Renal pelvis (tissue), 4 donors: ENCODE results near the gene STPG3. TPM values are rescaled to one million over a fixed set of nuclear protein-coding genes. Genes with fewer than 3 reads are reported as not detected.
A peak's percentile ranks its signal among the peaks of the same experiment; 100 is the strongest.

ENCODE experiments used
- DNase-seq: peaks from one replicate; pipeline ENCODE4 v3.0.0-alpha.2; 2013
- polyA plus RNA-seq, 3 donors: library from polyadenylated mRNA; unstranded; fragments of 120-200 nt; gene quantifications; one replicate each; pipeline ENCODE4 v1.2.1, GENCODE V29; 2013; ENCODE audit not compliant: insufficient read length in 3 of 3

The STPG3 gene
- polyA plus RNA-seq, 3 donors: 2.8 to 3.9 (median 3.9) TPM

DNA sequence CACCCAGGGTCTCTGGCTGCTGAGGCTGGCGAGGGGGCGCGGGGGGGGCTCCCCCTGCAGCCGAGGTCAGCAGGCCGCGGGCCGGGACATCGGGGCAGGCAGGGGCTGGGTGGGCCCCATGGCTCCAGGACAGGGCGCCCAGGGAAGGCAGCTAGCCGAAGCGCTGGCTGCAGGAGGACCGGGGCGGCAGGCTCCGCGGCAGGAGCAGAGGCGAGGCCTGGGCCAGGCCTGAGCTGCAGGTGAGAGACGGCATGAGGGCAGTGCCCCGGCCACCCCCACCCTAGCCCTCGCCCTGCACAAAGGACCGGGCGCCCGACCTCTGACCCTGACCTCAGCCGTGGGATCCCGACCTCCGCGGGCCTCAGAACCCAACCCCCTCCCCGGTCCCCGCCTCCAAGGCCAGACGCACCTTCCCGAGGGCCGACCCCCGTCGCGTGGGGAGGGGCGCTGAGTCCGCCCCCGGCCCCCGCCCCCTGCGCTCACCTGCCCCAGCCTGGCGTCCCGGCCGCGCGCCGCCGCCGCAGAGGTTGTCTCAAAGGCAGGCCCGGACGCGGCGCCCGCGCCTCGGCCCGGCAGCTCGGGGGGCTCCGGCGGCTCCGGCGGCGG lies 29.5 kb upstream of the STPG3 start:
- no peak for DNase-seq

DNA sequence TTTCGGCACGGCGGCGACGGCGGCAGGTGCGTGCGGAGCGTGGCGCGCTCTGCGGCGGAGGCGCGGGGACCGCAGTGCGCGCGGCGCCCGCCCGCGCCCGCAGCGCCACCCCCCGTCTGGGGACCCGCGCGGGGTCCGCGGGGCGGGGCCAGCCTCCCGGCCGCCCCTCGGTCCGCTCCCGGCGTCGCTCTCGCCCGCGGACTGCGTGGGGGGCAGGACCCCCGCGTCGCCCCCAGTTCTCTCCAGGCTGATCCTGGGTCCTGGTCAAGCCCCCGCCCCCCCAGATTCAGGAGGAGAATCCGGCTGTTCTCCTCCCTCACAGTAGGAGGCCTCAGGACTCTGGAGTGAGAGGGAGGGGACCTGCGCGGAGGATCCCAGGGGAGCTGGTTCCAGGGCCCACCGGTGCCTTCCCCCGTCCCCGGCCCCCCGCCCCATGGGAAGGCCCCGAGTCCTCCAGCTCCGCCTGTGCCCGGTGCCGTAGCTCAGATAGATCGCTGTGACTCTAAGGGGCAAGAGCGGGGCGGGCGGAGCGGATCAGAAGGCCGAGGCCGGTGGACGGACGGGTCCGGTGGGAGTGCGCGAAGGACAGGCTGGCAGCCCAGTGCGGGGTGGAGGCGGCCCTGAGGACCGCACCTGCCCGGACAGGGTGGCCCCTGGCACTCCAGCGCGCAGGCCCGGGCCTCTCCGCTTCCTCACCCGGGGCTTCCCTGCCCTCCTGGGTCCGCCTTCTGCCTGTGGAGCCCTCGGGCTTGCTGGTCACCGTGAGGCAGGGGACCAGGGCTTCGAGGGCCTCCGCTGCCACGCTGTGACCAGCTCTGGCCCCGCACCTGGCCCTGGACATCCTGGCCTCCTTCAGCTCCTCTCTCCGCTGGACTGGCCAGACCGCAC lies 28.7 kb upstream of the STPG3 start, which contains the start of gene RNF208:
RNF208 (minus strand) TSS at position 51 of the 888 bp plus-strand sequence. CDS start 1,028 bp downstream, outside the sequence.
- DNase-seq: no peak

- DNase-seq: peak; percentile 97
Observed at GRCh38 chr9:137223078-137223970, 27.8 kb upstream of the STPG3 start.

GRCh38 chr9:137224830-137225694 lies 26.0 kb upstream of the STPG3 start, which contains the start of gene CYSRT1:
CYSRT1 (plus strand) TSS chr9:137225174; CDS start chr9:137225622, 448 bp downstream.
- no peak for DNase-seq

GRCh38 chr9:137225699-137226331 lies 25.3 kb upstream of the STPG3 start:
- no peak for DNase-seq

DNA sequence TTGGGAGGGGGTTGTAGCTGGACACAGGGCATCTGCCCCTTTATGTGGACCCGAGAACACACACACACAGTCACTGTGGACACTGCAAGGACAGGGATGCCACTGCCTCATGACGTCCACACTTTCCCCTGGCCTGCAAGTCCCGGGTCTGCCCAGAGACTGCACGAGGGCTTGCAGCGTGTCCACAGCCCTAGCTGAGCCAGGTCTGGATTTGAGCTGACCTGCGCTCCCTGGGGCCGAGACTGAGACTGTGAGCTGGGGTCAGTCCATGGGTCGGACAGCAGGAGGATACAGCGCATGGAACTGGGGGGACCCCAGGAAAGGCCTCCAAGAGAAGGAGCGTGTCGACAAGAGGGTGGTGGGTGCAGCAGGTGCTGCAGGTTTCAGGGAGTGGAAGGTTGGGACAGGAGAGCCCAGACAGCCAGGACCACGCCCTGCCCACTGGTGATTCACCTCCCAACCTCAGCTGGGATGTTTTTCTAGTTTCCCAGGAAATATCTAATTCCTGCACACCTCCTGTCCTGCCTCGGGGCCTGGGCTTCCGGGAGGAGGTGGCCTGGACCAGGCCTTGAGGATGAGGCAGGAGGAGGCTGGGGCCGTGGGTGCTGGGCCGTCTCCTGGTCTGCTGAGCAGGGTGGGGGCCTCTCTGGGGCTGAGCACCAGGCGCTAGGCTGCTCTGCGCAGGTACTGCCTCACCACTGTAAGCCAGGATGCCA lies 24.6 kb upstream of the STPG3 start:
- no peak for DNase-seq

DNA sequence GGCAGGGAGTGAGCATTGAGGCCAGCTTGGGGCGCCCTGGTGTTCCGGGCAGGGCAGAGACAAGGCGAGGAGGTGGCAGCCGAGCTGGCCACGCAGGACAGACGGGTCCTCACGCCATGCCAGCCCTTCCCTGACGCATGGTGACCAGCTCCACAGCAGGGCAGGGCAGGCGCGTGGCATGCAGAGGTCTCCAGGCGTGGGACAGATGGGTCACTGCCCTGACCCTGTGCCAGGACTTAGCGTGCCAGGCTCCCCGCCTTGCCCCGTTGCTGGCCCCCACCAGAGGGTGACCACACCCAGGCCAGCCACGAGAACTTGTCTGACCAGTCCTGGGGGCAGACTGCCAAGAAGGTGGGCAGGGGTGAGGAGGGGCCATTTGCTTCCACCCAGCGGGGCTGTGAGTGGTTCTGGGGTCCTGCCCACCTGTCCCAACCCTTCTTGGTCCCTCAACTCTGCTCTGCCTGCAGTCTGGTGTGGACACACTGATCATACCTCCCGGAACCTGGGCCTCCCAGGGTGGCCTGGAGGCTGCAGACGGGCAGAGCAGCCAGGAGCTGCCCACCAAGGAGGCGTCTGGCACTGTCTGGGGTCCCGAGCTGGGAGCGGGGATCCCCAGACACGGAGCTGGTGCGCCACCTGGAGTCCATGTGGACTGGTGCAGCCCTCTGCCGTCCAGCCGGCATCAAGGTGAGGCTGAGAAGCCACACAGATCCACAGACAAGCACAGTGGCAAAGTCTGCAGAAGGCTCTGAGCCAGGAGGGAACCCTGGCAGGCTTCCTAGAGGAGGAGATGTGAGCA lies 23.8 kb upstream of the STPG3 start, which contains the start of gene RNF224:
RNF224 (plus strand) TSS at position 449 of the 799 bp plus-strand sequence. CDS start 834 bp downstream, outside the sequence.
- DNase-seq: peak; percentile 75

- DNase-seq: no peak
Observed at GRCh38 chr9:137227853-137228505, 23.1 kb upstream of the STPG3 start.

DNA sequence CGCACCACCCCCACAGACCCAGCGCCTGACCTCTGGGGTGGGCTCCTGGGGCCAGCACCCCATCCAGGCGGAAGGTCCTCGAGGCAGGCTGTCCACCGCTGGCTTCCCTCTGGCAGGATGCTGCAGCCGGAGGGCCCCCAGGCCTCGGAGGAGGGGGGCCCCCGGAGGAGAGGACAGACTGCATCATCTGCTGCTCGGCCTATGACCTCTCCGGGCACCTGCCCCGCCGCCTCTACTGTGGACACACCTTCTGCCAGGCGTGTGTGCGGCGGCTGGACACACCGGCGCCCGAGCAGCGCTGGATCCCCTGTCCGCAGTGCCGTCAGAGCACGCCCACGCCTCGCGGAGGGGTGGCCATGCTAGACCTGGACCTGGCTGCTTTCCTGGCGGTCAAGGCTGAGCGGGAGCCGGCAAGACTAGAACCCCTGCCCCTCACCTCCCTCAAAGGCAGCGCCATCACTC lies 22.5 kb upstream of the STPG3 start:
- DNase-seq: no peak

DNA sequence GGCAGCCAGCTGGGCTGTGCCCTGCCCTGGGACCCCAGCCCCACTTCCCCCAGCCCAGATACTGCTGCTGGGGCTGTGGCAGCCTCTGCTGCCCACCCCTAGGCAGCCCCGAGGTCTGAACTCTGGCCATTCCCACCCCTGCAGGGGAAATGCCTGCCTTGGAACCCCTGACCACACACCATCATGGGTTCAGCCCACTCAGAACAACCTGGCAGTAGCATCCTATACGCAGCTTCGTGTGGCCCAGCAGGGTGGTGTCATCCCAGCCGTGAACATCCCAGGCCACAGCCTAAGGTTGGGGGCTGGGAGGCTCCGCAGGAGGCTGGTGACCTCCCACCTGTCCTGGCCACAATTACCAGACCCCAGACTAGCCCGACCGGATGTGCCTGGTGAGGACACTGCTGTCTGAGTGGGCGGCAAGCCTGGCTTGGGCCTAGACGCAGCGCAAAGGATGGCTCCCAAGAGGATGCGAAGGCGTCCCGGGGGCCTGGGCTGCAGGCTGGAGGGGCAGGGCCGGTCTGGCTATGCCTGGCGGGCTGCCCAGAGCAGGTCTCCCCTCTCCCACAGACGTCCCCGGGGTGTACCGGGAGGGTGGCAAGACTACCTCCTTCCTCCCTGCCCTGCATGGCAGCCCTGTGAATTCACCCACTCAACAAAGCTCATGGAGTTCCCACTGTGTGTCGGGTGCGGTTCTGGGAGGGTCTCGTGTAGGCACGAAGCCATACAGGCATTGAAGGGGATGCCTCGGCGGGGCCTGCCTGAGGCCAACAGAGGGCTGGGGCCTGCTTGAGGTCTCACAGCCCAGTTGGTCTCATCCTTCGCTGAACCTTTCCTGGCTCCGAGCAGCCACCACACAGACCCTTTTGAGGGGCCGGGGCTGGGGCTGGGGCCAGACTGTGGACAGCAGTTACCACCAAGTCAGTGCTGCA lies 21.9 kb upstream of the STPG3 start:
- DNase-seq: no peak

- DNase-seq: no peak
Observed at GRCh38 chr9:137229903-137230704, 21.0 kb upstream of the STPG3 start.

DNA sequence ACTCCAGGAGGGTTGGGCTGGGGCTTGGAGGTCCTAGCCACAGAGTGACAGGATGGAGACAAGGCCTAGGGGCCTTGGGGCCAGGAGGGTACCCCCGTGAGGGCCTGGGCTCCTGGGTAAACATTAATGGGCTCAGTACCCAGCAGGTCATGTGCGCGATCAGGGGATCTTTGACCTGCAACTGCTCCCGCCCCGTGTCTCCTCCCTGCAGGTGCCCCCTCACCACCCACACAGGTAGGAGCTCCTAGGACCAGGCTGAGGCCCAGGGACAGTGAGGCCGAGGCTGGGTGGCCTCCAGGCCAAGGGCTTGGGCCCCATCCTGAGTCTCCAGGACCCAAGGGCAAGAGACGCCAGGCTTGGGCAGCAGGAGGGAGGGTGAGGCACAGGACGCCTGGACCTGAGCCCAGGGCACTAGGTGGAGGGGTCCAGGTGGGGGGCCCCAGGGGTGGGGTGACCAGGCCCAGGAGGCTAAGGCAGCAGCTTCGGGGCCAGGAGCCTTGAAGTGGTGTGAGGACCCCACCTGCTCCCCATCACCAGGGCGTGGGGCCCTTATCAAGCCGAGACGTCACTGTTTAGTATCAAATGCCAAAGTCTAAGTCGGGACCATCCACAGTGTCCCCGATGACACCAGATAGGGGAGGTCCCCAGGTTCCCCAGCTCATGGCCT lies 20.2 kb upstream of the STPG3 start, which contains the start of gene SLC34A3:
SLC34A3 (plus strand) TSS at position 197 of the 667 bp plus-strand sequence. CDS start 802 bp downstream, outside the sequence.
- no peak for DNase-seq

DNA sequence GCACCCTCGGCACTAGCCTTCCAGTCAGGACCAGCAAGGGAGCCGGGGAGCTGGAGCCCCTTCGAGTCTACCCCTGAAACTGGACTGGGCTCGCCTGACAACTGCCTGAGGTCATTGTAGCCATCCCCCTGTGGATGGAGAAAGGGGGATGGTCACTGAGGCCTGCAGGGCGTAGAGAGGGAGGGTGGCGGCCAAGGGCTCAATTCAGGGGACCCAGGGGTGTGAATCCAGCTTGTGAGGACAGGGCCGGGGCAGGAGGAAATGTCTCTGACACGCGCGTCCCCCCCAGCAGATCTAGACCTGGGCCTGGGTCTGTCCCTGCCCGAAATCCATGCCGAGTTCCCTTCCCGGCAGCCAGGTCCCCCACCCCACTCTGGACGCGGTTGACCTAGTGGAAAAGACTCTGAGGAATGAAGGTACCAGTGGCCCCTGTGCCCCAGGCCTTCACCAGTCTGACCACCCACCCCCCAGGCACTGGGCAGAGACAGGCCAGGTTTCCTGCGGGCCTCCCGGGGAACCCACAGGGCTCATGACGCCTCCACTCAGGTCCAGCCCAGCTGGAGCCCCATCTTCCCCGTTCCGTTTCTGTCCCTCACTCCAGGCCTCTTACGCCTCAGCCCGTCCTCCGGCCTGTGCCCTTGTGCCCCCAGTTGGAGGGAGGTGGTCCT lies 19.6 kb upstream of the STPG3 start:
- DNase-seq: no peak

- no peak for DNase-seq
Observed at GRCh38 chr9:137232101-137232500, 19.0 kb upstream of the STPG3 start.

- DNase-seq: no peak
Observed at GRCh38 chr9:137232510-137232909, 18.6 kb upstream of the STPG3 start.
